PC-9 (cell line): Measurements from ENCODE around the gene GOLGA5.

Experiments
- EZH2 ChIP-seq: fragments of 200-600 bp; sonication (generic); IDR thresholded peaks from 2 replicates; pipeline ENCODE4 v1.8.0; 2017; ENCODE audit warnings: antibody characterized with exemption, low read depth
- TF ChIP-seq, protein P1 (sequence below): fragments of 200-600 bp; sonication (generic); conservative IDR thresholded peaks from 2 replicates; pipeline ENCODE4 v1.6.1; 2017; ENCODE audit warnings: mixed run types, antibody characterized with exemption, mild to moderate bottlenecking, moderate library complexity

DNA sequence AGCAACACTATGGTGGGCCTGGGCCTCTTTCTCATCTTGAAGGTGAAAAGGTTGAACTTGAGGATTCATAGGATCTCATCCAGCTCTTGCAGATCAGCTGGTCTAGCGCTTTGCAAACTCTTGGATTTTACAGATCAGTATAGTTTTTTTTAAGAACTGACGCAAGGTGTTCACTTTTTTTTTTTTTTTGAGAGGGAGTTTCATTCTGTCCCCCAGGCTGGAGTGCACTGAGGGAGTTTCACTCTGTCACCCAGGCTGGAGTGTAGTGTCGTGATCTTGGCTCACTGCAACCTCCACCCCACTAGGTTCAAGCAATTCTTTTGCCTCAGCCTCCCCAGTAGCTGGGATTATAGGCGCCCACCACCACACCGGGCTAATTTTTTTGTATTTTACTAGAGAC lies 25.3 kb upstream of the GOLGA5 start:
- TF ChIP-seq, protein P1, sequence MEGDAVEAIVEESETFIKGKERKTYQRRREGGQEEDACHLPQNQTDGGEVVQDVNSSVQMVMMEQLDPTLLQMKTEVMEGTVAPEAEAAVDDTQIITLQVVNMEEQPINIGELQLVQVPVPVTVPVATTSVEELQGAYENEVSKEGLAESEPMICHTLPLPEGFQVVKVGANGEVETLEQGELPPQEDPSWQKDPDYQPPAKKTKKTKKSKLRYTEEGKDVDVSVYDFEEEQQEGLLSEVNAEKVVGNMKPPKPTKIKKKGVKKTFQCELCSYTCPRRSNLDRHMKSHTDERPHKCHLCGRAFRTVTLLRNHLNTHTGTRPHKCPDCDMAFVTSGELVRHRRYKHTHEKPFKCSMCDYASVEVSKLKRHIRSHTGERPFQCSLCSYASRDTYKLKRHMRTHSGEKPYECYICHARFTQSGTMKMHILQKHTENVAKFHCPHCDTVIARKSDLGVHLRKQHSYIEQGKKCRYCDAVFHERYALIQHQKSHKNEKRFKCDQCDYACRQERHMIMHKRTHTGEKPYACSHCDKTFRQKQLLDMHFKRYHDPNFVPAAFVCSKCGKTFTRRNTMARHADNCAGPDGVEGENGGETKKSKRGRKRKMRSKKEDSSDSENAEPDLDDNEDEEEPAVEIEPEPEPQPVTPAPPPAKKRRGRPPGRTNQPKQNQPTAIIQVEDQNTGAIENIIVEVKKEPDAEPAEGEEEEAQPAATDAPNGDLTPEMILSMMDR, result no peak
- no peak for TF ChIP-seq EZH2
